HFFc6 (cell line): ENCODE measurements around the gene POLG. TPM values are rescaled to one million over a fixed set of nuclear protein-coding genes. Genes with fewer than 3 reads are reported as not detected.

Source experiments
- DNase-seq: peaks from one replicate; pipeline ENCODE4 v3.0.0-alpha.2; 2018
- H3K27ac Mint-ChIP-seq: 2 replicates; pipeline ENCODE4 v1.8.0; 2020; ENCODE audit warnings: mild to moderate bottlenecking, mixed read lengths
- H3K27me3 Mint-ChIP-seq: 2 replicates; pipeline ENCODE4 v1.8.0; 2021; ENCODE audit warnings: mild to moderate bottlenecking, moderate library complexity, mixed read lengths; ENCODE audit not compliant: insufficient read depth
- H3K36me3 Mint-ChIP-seq: 2 replicates; pipeline ENCODE4 v1.8.0; 2021; ENCODE audit warnings: low read depth, mixed read lengths
- H3K4me1 Mint-ChIP-seq: 2 replicates; pipeline ENCODE4 v1.8.0; 2020; ENCODE audit warnings: low read depth, mixed read lengths
- H3K4me3 Mint-ChIP-seq: 2 replicates; pipeline ENCODE4 v1.8.0; 2020; ENCODE audit warnings: mild to moderate bottlenecking, moderate library complexity, mixed read lengths
- H3K9me3 Mint-ChIP-seq: 2 replicates; pipeline ENCODE4 v1.8.0; 2020; ENCODE audit warnings: mild to moderate bottlenecking, mixed read lengths
- total RNA-seq, 6 experiments: library from RNA; stranded (reverse); fragmentation: NEBNext Ultra II Directional; extraction: Animal tissue kit (Norgen Biotek cat#: 25700); gene quantifications; 2 replicates in 1 of 6; 3 replicates in 5 of 6; pipeline ENCODE4 v1.2.3, GENCODE V29; 2021
- TF ChIP-seq, protein P1 (sequence below): fragments of 200-600 bp; sonication (generic); IDR thresholded peaks from 2 replicates; pipeline ENCODE4 v1.5.0; 2021; ENCODE audit warnings: antibody characterized with exemption, mild to moderate bottlenecking

POLG gene
- total RNA-seq, 6 experiments from 2014 or later, result 33.1 to 48.3 (median 35.2) TPM

GRCh38 chr15:89322822-89323221 is 11.8 kb downstream of the POLG start:
- Mint-ChIP-seq H3K27ac (no peak overlapping the region), H3K4me3 (no peak overlapping the region; the same call in 1 of the 2 replicates)

GRCh38 chr15:89321521-89322410 is 12.9 kb downstream of the POLG start:
- TF ChIP-seq, protein P1, sequence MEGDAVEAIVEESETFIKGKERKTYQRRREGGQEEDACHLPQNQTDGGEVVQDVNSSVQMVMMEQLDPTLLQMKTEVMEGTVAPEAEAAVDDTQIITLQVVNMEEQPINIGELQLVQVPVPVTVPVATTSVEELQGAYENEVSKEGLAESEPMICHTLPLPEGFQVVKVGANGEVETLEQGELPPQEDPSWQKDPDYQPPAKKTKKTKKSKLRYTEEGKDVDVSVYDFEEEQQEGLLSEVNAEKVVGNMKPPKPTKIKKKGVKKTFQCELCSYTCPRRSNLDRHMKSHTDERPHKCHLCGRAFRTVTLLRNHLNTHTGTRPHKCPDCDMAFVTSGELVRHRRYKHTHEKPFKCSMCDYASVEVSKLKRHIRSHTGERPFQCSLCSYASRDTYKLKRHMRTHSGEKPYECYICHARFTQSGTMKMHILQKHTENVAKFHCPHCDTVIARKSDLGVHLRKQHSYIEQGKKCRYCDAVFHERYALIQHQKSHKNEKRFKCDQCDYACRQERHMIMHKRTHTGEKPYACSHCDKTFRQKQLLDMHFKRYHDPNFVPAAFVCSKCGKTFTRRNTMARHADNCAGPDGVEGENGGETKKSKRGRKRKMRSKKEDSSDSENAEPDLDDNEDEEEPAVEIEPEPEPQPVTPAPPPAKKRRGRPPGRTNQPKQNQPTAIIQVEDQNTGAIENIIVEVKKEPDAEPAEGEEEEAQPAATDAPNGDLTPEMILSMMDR, result peak; percentile 38; the same call in 1 of the 2 replicates
- H3K36me3 Mint-ChIP-seq, result peaks cover 55% of the 10 kb centered on the region
- no peak for DNase-seq

More at GRCh38 chr15:89322822-89323221, 11.8 kb downstream of the POLG start:
- H3K27me3 Mint-ChIP-seq, result peaks cover 2% of the 10 kb centered on the region
- H3K36me3 Mint-ChIP-seq, result peaks cover 58% of the 10 kb centered on the region
- DNase-seq, result no peak
- no peaks in the 10 kb centered on the region for H3K9me3 Mint-ChIP-seq
- TF ChIP-seq, protein P1, result no peak
- no peaks in the 10 kb centered on the region for H3K4me1 Mint-ChIP-seq

DNA sequence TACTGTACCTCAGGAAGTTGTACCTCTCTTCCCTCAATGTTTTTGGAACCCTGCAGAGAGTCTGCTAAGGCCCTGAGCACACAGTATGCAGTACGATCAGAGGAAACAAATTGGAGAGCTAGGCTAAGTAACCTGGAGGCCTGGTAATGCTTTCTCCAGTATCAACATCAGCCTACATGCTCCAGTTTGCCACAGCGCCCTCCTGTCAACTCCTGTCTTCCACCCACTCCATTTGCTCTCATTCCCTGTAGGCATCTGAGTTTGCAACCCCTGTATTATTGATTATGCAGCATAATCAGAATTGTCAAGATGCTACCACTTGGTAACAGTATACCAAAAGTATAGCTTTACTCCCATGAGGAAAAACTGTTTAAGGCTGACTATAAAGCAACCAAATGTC is 14.4 kb downstream of the POLG start:
- TF ChIP-seq, protein P1, result no peak
- H3K9me3 Mint-ChIP-seq, result no peaks in the 10 kb centered on the region

More at GRCh38 chr15:89321521-89322410, 12.9 kb downstream of the POLG start:
- Mint-ChIP-seq H3K4me3 (no peak overlapping the region), H3K4me1 (no peaks in the 10 kb centered on the region), H3K9me3 (no peaks in the 10 kb centered on the region), H3K27ac (no peak overlapping the region), H3K27me3 (peaks cover 5% of the 10 kb centered on the region)

GRCh38 chr15:89319678-89320077 is 14.9 kb downstream of the POLG start:
- DNase-seq, result no peak
- Mint-ChIP-seq H3K4me1 (no peaks in the 10 kb centered on the region), H3K36me3 (peaks cover 56% of the 10 kb centered on the region), H3K4me3 (no peak overlapping the region), H3K27ac (peak overlapping the region; percentile 4; the same call in 1 of the 2 replicates), H3K9me3 (no peaks in the 10 kb centered on the region), H3K27me3 (peaks cover 5% of the 10 kb centered on the region)
- TF ChIP-seq, protein P1, result no peak

More for the DNA sequence above, 14.4 kb downstream of the POLG start:
- no peak overlapping the region for H3K4me3 Mint-ChIP-seq
- no peak for DNase-seq
- peaks cover 5% of the 10 kb centered on the region for H3K27me3 Mint-ChIP-seq
- no peaks in the 10 kb centered on the region for H3K4me1 Mint-ChIP-seq
- peaks cover 58% of the 10 kb centered on the region for H3K36me3 Mint-ChIP-seq
- H3K27ac Mint-ChIP-seq, result peak overlapping the region; percentile 4; the same call in 1 of the 2 replicates

- TF ChIP-seq, protein P1, result no peak
- Mint-ChIP-seq H3K36me3 (peaks cover 45% of the 10 kb centered on the region), H3K27ac (peak overlapping the region; percentile 35; the same call in 1 of the 2 replicates), H3K27me3 (peaks cover 5% of the 10 kb centered on the region), H3K9me3 (no peaks in the 10 kb centered on the region), H3K4me3 (no peak overlapping the region), H3K4me1 (no peaks in the 10 kb centered on the region)
- no peak for DNase-seq
Observed at GRCh38 chr15:89317186-89317720, 17.4 kb downstream of the POLG start.
